ENCODE results near the gene ENO4.

The ENO4 gene

DNA sequence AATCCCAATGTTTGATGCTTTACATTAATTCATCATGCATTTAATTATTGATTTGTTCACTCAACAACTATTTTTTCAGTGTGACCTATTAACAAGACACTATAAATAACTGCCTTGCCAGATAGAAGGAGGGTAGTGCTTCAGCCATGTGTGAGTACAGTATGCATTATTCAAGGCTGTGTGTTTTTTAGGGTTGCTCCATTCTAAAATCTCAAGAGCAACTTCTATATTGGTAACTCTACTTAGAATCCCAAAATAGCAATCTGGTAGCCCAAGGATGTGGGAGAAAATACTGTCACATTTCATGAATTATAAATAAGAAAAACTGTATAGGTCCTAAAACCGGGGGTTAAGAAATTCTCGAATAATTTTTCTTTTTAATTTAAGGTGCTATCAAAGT, 69.9 kb downstream of the ENO4 start:
- DNase-seq: no peak

GRCh38 chr10:116919706-116920105, 70.4 kb downstream of the ENO4 start:
- DNase-seq: no peak

GRCh38 chr10:116925056-116925455, 75.8 kb downstream of the ENO4 start:
- no peak for DNase-seq

- DNase-seq: no peak
These were observed 77.1 kb downstream of the ENO4 start for GRCh38 chr10:116926426-116926825.

GRCh38 chr10:116931806-116932205, 82.5 kb downstream of the ENO4 start:
- DNase-seq: no peak

Data from activated CD8-positive, alpha-beta memory T cell treated with anti-CD3 and anti-CD28 coated beads for 24 hours (primary cell).